ENCODE measurements around the gene FGL2. TPM values are rescaled to one million over a fixed set of nuclear protein-coding genes. Genes with fewer than 3 reads are reported as not detected.
"Not testable (repeated sequence)": the region's sequence is repeated elsewhere in the genome, so short reads cannot be mapped to it uniquely, and the experiment has no call there.

FGL2 gene
- total and polyA plus RNA-seq, 2 experiments from 2014 or later, result not detected

DNA sequence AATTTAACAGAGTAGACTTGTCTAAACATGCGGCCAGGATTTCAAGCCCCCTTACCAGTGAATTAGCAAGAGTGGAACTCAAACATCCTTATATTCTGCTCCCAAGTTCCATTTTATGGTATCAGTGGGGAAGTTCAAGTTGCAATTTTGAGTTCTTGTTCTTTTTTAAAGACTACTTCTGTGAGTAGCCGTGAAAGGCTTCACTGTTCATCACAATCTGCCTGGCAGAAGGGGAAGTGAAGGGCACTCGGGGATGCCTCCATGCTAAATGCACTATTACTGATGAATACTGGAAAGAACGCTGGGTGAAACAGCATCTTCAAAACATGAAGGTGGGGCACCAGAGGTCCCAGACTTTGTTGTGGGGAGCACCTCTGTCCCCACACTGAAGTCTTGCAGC lies 22.4 kb upstream of the FGL2 start (continued):
- TF ChIP-seq ZNF331 (CRISPR knock-in tag; IDR thresholded peaks at IDR 0.05; ENCODE audit: low read depth) (no peak), EZH2phosphoT487 (IDR thresholded peaks at IDR 0.05; ENCODE audit: unreplicated experiment) (no peak)

DNA sequence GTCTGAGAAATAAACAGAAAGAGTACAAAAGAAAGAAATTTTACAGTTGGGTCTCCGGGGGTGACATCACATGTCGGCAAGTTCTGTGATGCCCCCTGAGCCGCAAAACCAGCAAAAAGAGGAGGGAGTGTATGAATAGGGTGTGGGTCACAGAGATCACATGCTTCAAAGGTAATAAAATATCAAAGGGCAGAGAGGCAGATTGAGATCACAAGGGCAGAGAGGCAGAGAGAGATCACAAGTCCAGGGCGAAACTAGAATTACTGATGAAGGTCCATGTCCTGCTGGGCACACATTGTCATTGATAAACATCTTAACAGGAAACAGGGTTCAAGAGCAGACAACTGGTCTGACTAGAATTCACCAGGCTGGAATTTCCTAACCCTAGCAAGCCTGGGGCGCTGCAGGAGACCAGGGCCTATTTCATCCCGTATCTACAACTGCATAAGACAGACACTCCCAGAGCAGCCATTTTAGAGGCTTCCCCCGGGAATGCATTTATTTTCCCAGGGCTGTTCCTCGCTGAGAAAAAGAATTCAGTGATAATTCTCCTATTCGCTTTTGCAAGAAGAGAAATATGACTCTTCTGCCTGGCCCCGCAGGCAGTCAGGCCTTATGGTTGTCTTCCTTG lies 20.2 kb upstream of the FGL2 start:
- not testable (repeated sequence) for H3K27ac Mint-ChIP-seq; H3K27me3 Mint-ChIP-seq (ENCODE audit: insufficient read depth, low read depth, poor library complexity)
- DNase-seq (ENCODE audit: low spot score), result peak; percentile 18

GRCh38 chr7:77217474-77218185 lies 18.0 kb upstream of the FGL2 start:
- H3K79me2 ChIP-seq (replicated peaks; ENCODE audit: insufficient read depth), result no peaks in the 10 kb centered on the region
- H3K4me3 Mint-ChIP-seq, result no peak overlapping the region
- DNase-seq (ENCODE audit: low spot score) (no peak), ATAC-seq (no peak)
- H3K27ac ChIP-seq (ENCODE audit: low read depth), result no peak overlapping the region
- no peaks in the 10 kb centered on the region for H3F3A ChIP-seq (replicated peaks; ENCODE audit: low read depth)
- no peak overlapping the region for H3K4me3 ChIP-seq
- H3K27ac Mint-ChIP-seq, result no peak overlapping the region
- peaks cover 5% of the 10 kb centered on the region for H3K9me2 ChIP-seq (ENCODE audit: insufficient read depth)
- peaks cover 15% of the 10 kb centered on the region for H3K36me3 Mint-ChIP-seq (ENCODE audit: low read depth)
- no peaks in the 10 kb centered on the region; the same call in 2 of the 3 replicates for H3K4me1 Mint-ChIP-seq
- no peaks in the 10 kb centered on the region for H3K27me3 Mint-ChIP-seq (ENCODE audit: insufficient read depth, low read depth, poor library complexity)
- H3K27me3 ChIP-seq (ENCODE audit: insufficient read depth), result no peaks in the 10 kb centered on the region
- H3K36me3 ChIP-seq (ENCODE audit: insufficient read depth), result no peaks in the 10 kb centered on the region; the same call in 1 of the 2 replicates
- no peaks in the 10 kb centered on the region for H3K4me1 ChIP-seq (ENCODE audit: insufficient read depth)
- TF ChIP-seq STAT1 (IDR thresholded peaks at IDR 0.05; ENCODE audit: unreplicated experiment), result no peak
- TF ChIP-seq EZH2phosphoT487 (IDR thresholded peaks at IDR 0.05; ENCODE audit: unreplicated experiment), result no peak
- TF ChIP-seq EZH2 (IDR thresholded peaks at IDR 0.05; ENCODE audit: low read depth, unreplicated experiment), result no peak
- TF ChIP-seq, protein P1, sequence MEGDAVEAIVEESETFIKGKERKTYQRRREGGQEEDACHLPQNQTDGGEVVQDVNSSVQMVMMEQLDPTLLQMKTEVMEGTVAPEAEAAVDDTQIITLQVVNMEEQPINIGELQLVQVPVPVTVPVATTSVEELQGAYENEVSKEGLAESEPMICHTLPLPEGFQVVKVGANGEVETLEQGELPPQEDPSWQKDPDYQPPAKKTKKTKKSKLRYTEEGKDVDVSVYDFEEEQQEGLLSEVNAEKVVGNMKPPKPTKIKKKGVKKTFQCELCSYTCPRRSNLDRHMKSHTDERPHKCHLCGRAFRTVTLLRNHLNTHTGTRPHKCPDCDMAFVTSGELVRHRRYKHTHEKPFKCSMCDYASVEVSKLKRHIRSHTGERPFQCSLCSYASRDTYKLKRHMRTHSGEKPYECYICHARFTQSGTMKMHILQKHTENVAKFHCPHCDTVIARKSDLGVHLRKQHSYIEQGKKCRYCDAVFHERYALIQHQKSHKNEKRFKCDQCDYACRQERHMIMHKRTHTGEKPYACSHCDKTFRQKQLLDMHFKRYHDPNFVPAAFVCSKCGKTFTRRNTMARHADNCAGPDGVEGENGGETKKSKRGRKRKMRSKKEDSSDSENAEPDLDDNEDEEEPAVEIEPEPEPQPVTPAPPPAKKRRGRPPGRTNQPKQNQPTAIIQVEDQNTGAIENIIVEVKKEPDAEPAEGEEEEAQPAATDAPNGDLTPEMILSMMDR (conservative IDR thresholded peaks at IDR 0.05; ENCODE audit: low read depth in 2 of 2), result no peak
- TF ChIP-seq REST (IDR thresholded peaks at IDR 0.05; ENCODE audit: unreplicated experiment), result no peak
- TF ChIP-seq NANOG (IDR thresholded peaks at IDR 0.05; ENCODE audit: borderline replicate concordance), result no peak
- H3K4me2 ChIP-seq, result no peak overlapping the region
- H3K9me3 Mint-ChIP-seq, result peaks cover 21% of the 10 kb centered on the region
- no peaks in the 10 kb centered on the region for H4K20me1 ChIP-seq (replicated peaks; ENCODE audit: insufficient read depth)
- H2AFZ ChIP-seq, result no peak overlapping the region

More for the DNA sequence above, 20.2 kb upstream of the FGL2 start:
- H3K27me3 ChIP-seq (ENCODE audit: insufficient read depth); H3K4me1 ChIP-seq (ENCODE audit: insufficient read depth); H4K20me1 ChIP-seq (replicated peaks; ENCODE audit: insufficient read depth); H2AFZ ChIP-seq; H3K4me3 Mint-ChIP-seq; H3K4me2 ChIP-seq; H3K4me3 ChIP-seq; H3K79me2 ChIP-seq (replicated peaks; ENCODE audit: insufficient read depth); H3K27ac ChIP-seq (ENCODE audit: low read depth); H3F3A ChIP-seq (replicated peaks; ENCODE audit: low read depth); ATAC-seq; H3K9me2 ChIP-seq (ENCODE audit: insufficient read depth); H3K36me3 ChIP-seq (ENCODE audit: insufficient read depth); H3K4me1 Mint-ChIP-seq: not testable (repeated sequence)
- peaks cover 17% of the 10 kb centered on the region for H3K9me3 Mint-ChIP-seq
- peaks cover 15% of the 10 kb centered on the region for H3K36me3 Mint-ChIP-seq (ENCODE audit: low read depth)

Measured in GM23338 (cell line).